SU-DHL-6 (cell line): Measurements from ENCODE around the gene MYL6.

Source experiments
- H2AFZ ChIP-seq: fragments of 200-600 bp; sonication (generic); 2 replicates; pipeline ENCODE4 v1.6.1; 2014; ENCODE audit warnings: low read depth, mild to moderate bottlenecking, moderate library complexity, mixed read lengths, antibody characterized with exemption, low read length; ENCODE audit not compliant: severe bottlenecking
- H3F3A ChIP-seq: fragments of 200-600 bp; shearing (Covaris generic); 2 replicates; pipeline ENCODE4 v1.6.0; 2016; ENCODE audit warnings: antibody characterized with exemption, mild to moderate bottlenecking; ENCODE audit not compliant: insufficient read depth
- H3K27ac ChIP-seq: fragments of 200-600 bp; sonication (generic); 2 replicates; pipeline ENCODE4 v1.5.1; 2016; ENCODE audit warnings: low read depth, mild to moderate bottlenecking, low read length, moderate library complexity, mixed read lengths
- H3K27me3 ChIP-seq: fragments of 200-600 bp; sonication (generic), shearing (Covaris generic); 2 replicates; pipeline ENCODE4 v1.6.0; 2014; ENCODE audit warnings: mild to moderate bottlenecking, low read length
- H3K36me3 ChIP-seq: fragments of 200-600 bp; sonication (generic); 2 replicates; pipeline ENCODE4 v1.6.1; 2014; ENCODE audit warnings: mild to moderate bottlenecking, low read length, mixed read lengths
- H3K4me2 ChIP-seq: fragments of 300-600, 200-600 bp; shearing (Covaris generic), sonication (generic); 2 replicates; pipeline ENCODE4 v1.6.0; 2014; ENCODE audit warnings: low read length, low read depth, mild to moderate bottlenecking; ENCODE audit not compliant: poor library complexity, severe bottlenecking
- H3K4me3 ChIP-seq: fragments of 200-600 bp; sonication (generic); 2 replicates; pipeline ENCODE4 v1.5.1; 2014; ENCODE audit warnings: antibody characterized with exemption, low read length, mild to moderate bottlenecking, mixed read lengths; ENCODE audit not compliant: insufficient read depth, poor library complexity, severe bottlenecking
- H3K79me2 ChIP-seq: fragments of 200-600 bp; sonication (generic); 2 replicates; pipeline ENCODE4 v1.6.1; 2014; ENCODE audit warnings: mild to moderate bottlenecking, low read length, moderate library complexity; ENCODE audit not compliant: insufficient read depth
- H3K9ac ChIP-seq: fragments of 200-600 bp; sonication (generic); 2 replicates; pipeline ENCODE4 v1.7.0; 2014; ENCODE audit warnings: mild to moderate bottlenecking, low read length
- H3K9me2 ChIP-seq: fragments of 200-600 bp; sonication (generic); replicated peaks from 2 replicates; pipeline ENCODE4 v1.6.1; 2014; ENCODE audit warnings: low read length; ENCODE audit not compliant: insufficient read depth
- H3K9me3 ChIP-seq: fragments of 200-600 bp; sonication (generic); 2 replicates; pipeline ENCODE4 v1.6.1; 2014; ENCODE audit warnings: low read length, mixed read lengths; ENCODE audit not compliant: insufficient read depth
- H4K20me1 ChIP-seq: fragments of 200-600 bp; sonication (generic); 2 replicates; pipeline ENCODE4 v1.6.1; 2014; ENCODE audit warnings: low read depth, mild to moderate bottlenecking, antibody characterized with exemption, low read length, moderate library complexity, mixed read lengths
- CTCF ChIP-seq: fragments of 200-600 bp; sonication (generic); IDR thresholded peaks from one replicate; pipeline ENCODE4 v1.5.1; 2017; ENCODE audit warnings: antibody characterized with exemption, mild to moderate bottlenecking, low read length, moderate library complexity; ENCODE audit not compliant: insufficient read depth, poor library complexity, severe bottlenecking
- EZH2phosphoT487 ChIP-seq: fragments of 200-600 bp; sonication (generic), shearing (Covaris generic); conservative IDR thresholded peaks from 2 replicates; pipeline ENCODE4 v1.6.1; 2018; ENCODE audit warnings: mild to moderate bottlenecking, antibody characterized with exemption, low read length, moderate library complexity, mixed read lengths

MYL6 gene

GRCh38 chr12:56178347-56178746 is 20.2 kb downstream of the MYL6 start:
- Histone ChIP-seq H3K36me3 (peaks cover 26% of the 10 kb centered on the region), H3K9ac (no peak overlapping the region), H3K27me3 (no peaks in the 10 kb centered on the region), H3K4me2 (no peak overlapping the region), H3F3A (no peaks in the 10 kb centered on the region), H3K4me3 (no peak overlapping the region), H3K9me2 (no peaks in the 10 kb centered on the region), H2AFZ (no peak overlapping the region), H4K20me1 (no peaks in the 10 kb centered on the region), H3K79me2 (no peaks in the 10 kb centered on the region), H3K27ac (no peak overlapping the region), H3K9me3 (no peaks in the 10 kb centered on the region)
- no peak for TF ChIP-seq EZH2phosphoT487
- TF ChIP-seq CTCF, result no peak

- Histone ChIP-seq H2AFZ (no peak overlapping the region), H3K27ac (no peak overlapping the region), H3K9me2 (no peaks in the 10 kb centered on the region), H3K36me3 (peaks cover 12% of the 10 kb centered on the region), H3F3A (peaks cover 13% of the 10 kb centered on the region), H3K27me3 (no peaks in the 10 kb centered on the region), H3K4me2 (peak overlapping the region; percentile 67), H3K9ac (peak overlapping the region; percentile 92), H3K4me3 (no peak overlapping the region), H4K20me1 (no peaks in the 10 kb centered on the region), H3K9me3 (no peaks in the 10 kb centered on the region), H3K79me2 (peaks cover 25% of the 10 kb centered on the region)
- TF ChIP-seq CTCF, result no peak
- no peak for TF ChIP-seq EZH2phosphoT487
Observed at GRCh38 chr12:56186957-56187356, 28.8 kb downstream of the MYL6 start.

- H3K4me2 ChIP-seq, result peak overlapping the region; percentile 67
- H3K79me2 ChIP-seq, result peaks cover 25% of the 10 kb centered on the region
- TF ChIP-seq EZH2phosphoT487, result no peak
- no peak for TF ChIP-seq CTCF
- peaks cover 20% of the 10 kb centered on the region for H3F3A ChIP-seq
- H3K9me3 ChIP-seq, result no peaks in the 10 kb centered on the region
- H3K9me2 ChIP-seq, result no peaks in the 10 kb centered on the region
- no peaks in the 10 kb centered on the region for H3K27me3 ChIP-seq
- H3K4me3 ChIP-seq, result peak overlapping the region; percentile 97
- H3K9ac ChIP-seq, result peak overlapping the region; percentile 92
- H3K36me3 ChIP-seq, result peaks cover 10% of the 10 kb centered on the region
- H2AFZ ChIP-seq, result no peak overlapping the region
- peak overlapping the region; percentile 48 for H3K27ac ChIP-seq
- no peaks in the 10 kb centered on the region for H4K20me1 ChIP-seq
Observed at GRCh38 chr12:56188131-56188777, 30.1 kb downstream of the MYL6 start.
